Measurements from ENCODE around the gene PRTN3. TPM values are rescaled to one million over a fixed set of nuclear protein-coding genes. Genes with fewer than 3 reads are reported as not detected.

The PRTN3 gene
- total RNA-seq, 1 donor from 2014 or later: not detected

DNA sequence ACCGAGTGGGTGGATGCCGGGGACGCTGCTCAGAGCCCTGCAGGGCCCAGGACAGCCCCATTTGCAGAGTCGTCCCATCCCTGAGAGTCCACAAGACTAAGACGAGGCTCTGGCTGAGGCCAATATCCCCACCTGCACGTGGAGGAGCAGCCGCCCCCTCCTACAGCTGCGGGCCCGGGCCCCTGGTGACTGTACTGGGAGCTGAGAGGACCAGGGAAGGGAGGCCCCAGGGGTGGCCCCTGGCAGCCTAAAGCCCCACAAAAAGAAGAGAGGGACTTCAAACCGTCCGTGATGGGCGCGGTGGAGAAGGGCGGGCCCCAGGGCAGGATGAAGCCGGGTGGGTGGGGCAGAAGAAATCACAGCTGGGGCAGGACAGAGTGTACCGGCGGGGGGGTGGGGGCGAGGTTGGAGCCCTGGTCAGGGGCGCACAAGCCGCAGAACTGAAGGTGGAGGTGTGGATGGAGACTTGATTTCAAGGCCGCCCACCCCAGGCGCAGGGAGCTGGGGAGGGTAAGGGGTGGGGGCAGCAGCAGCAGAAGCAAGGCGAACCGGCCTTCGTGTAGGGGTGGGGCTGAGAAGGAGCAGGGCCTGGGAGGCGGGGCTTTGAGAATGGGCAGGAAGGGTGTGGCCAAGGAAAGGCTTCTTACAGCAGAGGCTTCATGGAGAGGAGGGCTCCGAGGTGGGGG, 31.6 kb downstream of the PRTN3 start:
- Mint-ChIP-seq H3K9me3 (ENCODE audit: unreplicated experiment) (no peaks in the 10 kb centered on the region), H3K4me1 (ENCODE audit: unreplicated experiment) (no peaks in the 10 kb centered on the region), H3K36me3 (ENCODE audit: low read depth, unreplicated experiment) (peaks cover 13% of the 10 kb centered on the region), H3K4me3 (ENCODE audit: unreplicated experiment) (no peak overlapping the region), H3K27me3 (ENCODE audit: unreplicated experiment) (peaks cover 15% of the 10 kb centered on the region), H3K27ac (ENCODE audit: unreplicated experiment) (no peak overlapping the region)
- no peak for DNase-seq (ENCODE audit: low spot score)
- TF ChIP-seq CTCF (IDR thresholded peaks at IDR 0.05; ENCODE audit: unreplicated experiment): no peak

GRCh38 chr19:873084-873483, 32.3 kb downstream of the PRTN3 start:
- H3K36me3 Mint-ChIP-seq (ENCODE audit: low read depth, unreplicated experiment): peaks cover 11% of the 10 kb centered on the region
- H3K9me3 Mint-ChIP-seq (ENCODE audit: unreplicated experiment): no peaks in the 10 kb centered on the region
- no peaks in the 10 kb centered on the region for H3K4me1 Mint-ChIP-seq (ENCODE audit: unreplicated experiment)
- DNase-seq (ENCODE audit: low spot score): no peak
- peaks cover 14% of the 10 kb centered on the region for H3K27me3 Mint-ChIP-seq (ENCODE audit: unreplicated experiment)
- no peak for TF ChIP-seq CTCF (IDR thresholded peaks at IDR 0.05; ENCODE audit: unreplicated experiment)
- no peak overlapping the region for H3K27ac Mint-ChIP-seq (ENCODE audit: unreplicated experiment)
- H3K4me3 Mint-ChIP-seq (ENCODE audit: unreplicated experiment): no peak overlapping the region

DNA sequence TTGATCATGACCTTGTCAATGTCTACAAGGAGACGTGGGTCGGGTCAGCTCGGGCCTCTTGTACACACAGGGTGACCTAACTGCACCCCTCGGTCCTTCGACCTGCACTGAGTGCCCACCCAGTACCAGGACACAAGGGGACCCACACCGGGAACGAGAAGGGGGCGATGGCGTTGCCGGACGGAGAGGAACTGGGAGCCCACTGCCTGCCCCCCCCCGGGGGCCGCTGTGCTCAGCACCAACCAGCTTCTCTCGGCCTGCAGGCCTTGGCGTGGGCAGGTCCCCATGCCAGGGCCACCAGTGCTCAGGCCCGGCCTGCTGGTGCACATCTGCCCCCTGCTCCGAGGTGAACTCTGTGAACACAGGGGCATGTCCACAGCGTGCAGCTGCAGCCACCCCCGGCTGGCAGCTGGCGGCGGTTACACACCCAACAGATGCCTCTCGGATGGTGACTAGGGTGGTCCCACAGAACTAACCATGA, 32.8 kb downstream of the PRTN3 start:
- Mint-ChIP-seq H3K36me3 (ENCODE audit: low read depth, unreplicated experiment) (peaks cover 11% of the 10 kb centered on the region), H3K27ac (ENCODE audit: unreplicated experiment) (no peak overlapping the region), H3K27me3 (ENCODE audit: unreplicated experiment) (peaks cover 14% of the 10 kb centered on the region), H3K4me1 (ENCODE audit: unreplicated experiment) (no peaks in the 10 kb centered on the region), H3K4me3 (ENCODE audit: unreplicated experiment) (no peak overlapping the region), H3K9me3 (ENCODE audit: unreplicated experiment) (no peaks in the 10 kb centered on the region)
- no peak for DNase-seq (ENCODE audit: low spot score)
- TF ChIP-seq CTCF (IDR thresholded peaks at IDR 0.05; ENCODE audit: unreplicated experiment): no peak

DNA sequence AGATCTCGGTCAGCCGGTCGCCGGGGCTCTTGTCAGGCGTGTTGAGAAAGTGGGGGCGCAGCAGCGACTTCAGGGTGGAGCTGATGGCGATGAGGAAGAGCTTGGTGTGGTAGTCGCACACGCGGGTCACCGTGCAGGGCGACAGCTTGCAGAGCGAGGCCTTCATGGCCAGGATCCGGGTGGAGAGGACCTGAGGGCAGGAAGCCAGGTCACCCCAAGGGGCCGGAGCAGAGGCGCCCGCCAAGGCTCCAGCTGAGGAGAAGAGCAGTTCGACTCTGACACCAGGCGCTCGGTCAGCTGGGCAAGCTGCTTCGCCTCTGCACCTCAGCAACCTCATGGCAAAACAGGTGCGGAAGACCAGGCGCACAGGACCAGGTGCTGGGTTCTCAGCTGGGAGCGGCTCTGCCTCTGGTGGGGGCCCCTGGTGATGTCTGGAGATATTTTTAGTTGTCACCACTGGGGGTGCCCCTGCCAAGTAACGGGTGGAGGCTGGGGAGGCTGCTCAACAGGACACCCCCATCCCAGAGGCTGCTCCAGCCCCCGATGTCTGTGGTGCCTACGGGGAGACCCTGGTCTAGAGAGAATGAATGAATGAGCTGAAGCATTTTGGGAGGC, 34.6 kb downstream of the PRTN3 start:
- peaks cover 15% of the 10 kb centered on the region for H3K36me3 Mint-ChIP-seq (ENCODE audit: low read depth, unreplicated experiment)
- no peaks in the 10 kb centered on the region for H3K9me3 Mint-ChIP-seq (ENCODE audit: unreplicated experiment)
- peaks cover 17% of the 10 kb centered on the region for H3K27me3 Mint-ChIP-seq (ENCODE audit: unreplicated experiment)
- no peak for DNase-seq (ENCODE audit: low spot score)
- TF ChIP-seq CTCF (IDR thresholded peaks at IDR 0.05; ENCODE audit: unreplicated experiment): no peak
- H3K27ac Mint-ChIP-seq (ENCODE audit: unreplicated experiment): no peak overlapping the region
- peak overlapping the region; percentile 31 for H3K4me3 Mint-ChIP-seq (ENCODE audit: unreplicated experiment)
- no peaks in the 10 kb centered on the region for H3K4me1 Mint-ChIP-seq (ENCODE audit: unreplicated experiment)

- Mint-ChIP-seq H3K4me3 (ENCODE audit: unreplicated experiment) (no peak overlapping the region), H3K4me1 (ENCODE audit: unreplicated experiment) (no peaks in the 10 kb centered on the region), H3K27ac (ENCODE audit: unreplicated experiment) (no peak overlapping the region), H3K27me3 (ENCODE audit: unreplicated experiment) (peaks cover 19% of the 10 kb centered on the region), H3K9me3 (ENCODE audit: unreplicated experiment) (no peaks in the 10 kb centered on the region), H3K36me3 (ENCODE audit: low read depth, unreplicated experiment) (peaks cover 18% of the 10 kb centered on the region)
- no peak for DNase-seq (ENCODE audit: low spot score)
- TF ChIP-seq CTCF (IDR thresholded peaks at IDR 0.05; ENCODE audit: unreplicated experiment): no peak
Measured at GRCh38 chr19:876089-876488, 35.3 kb downstream of the PRTN3 start.

Data from endothelial cell (in vitro differentiated cells).